ENCODE results near the gene IQCH.

GRCh38 chr15:67380921-67381320, 126.3 kb downstream of the IQCH start:
- TF ChIP-seq CTCF (conservative IDR thresholded peaks at IDR 0.05 in 1 of 2, IDR thresholded peaks at IDR 0.05 in 1 of 2; ENCODE audit: low read depth in 1 of 2, low read length in 2 of 2) (no peak), EZH2 (IDR thresholded peaks at IDR 0.05; ENCODE audit: low read length, missing control alignments) (no peak)
